ENCODE data around the gene TMUB2. TPM values are rescaled to one million over a fixed set of nuclear protein-coding genes. Genes with fewer than 3 reads are reported as not detected.
A peak's percentile ranks its signal among the peaks of the same experiment; 100 is the strongest.

TMUB2 gene
- total and polyA plus RNA-seq, 10 donors, result 26.8 to 59.0 (median 43.6) TPM

GRCh38 chr17:44220213-44221083 is 33.7 kb downstream of the TMUB2 start:
- TF ChIP-seq CTCF (IDR thresholded peaks at IDR 0.05 in 8 of 11, conservative IDR thresholded peaks at IDR 0.05 in 3 of 11) (no peak), POLR2AphosphoS5 (IDR thresholded peaks at IDR 0.05) (peak; percentile 26 to 69 (median 44))
- 0 to 2% (median 0%) methylated on average over 42 to 108 of the region's 108 CpGs for WGBS, 5 donors
- Histone ChIP-seq H3K4me3 (peak overlapping the region; percentile 75 to 96 (median 87)), H3K27ac (peak overlapping the region; percentile 97 to 100 (median 99)), H3K27me3 (replicated peaks in 1 of 7) (no peaks in the 10 kb centered on the region), H3K4me1 (peaks cover 28 to 60% (median 53%) of the 10 kb centered on the region in 6 donors), H3K9me3 (no peaks in the 10 kb centered on the region), H3K36me3 (peaks cover 0 to 23% (median 13%) of the 10 kb centered on the region in 6 donors)
- peak; percentile 92 for DNase-seq
- intact Hi-C loops (cut with DNase I; ENCODE audit: low total_unique reads), result loop anchor here (10.0 kb wide), 1 partner anchor 54 kb away; no protein-coding TSS in a partner anchor

- Histone ChIP-seq H3K4me3 (peak overlapping the region; percentile 75 to 96 (median 87)), H3K9me3 (no peaks in the 10 kb centered on the region), H3K27me3 (replicated peaks in 1 of 7) (no peaks in the 10 kb centered on the region), H3K36me3 (peaks cover 0 to 15% (median 4%) of the 10 kb centered on the region in 6 donors), H3K27ac (peak overlapping the region; percentile 97 to 100 (median 99)), H3K4me1 (peaks cover 28 to 52% (median 45%) of the 10 kb centered on the region in 6 donors)
- 0 to 1% (median 1%) methylated on average over 53 to 54 of the region's 54 CpGs for WGBS, 5 donors
- intact Hi-C loops (cut with DNase I; ENCODE audit: low total_unique reads), result loop anchor here (10.0 kb wide), 1 partner anchor 54 kb away; no protein-coding TSS in a partner anchor
- no peak for TF ChIP-seq POLR2A (IDR thresholded peaks at IDR 0.05)
- TF ChIP-seq CTCF (IDR thresholded peaks at IDR 0.05 in 8 of 11, conservative IDR thresholded peaks at IDR 0.05 in 3 of 11), result peak in 3 of 11 experiments; percentile 5 to 17 (median 15)
- peak; percentile 61 to 79 (median 76) for TF ChIP-seq POLR2AphosphoS5 (IDR thresholded peaks at IDR 0.05)
- DNase-seq, result peak; percentile 93
Measured at GRCh38 chr17:44221084-44221861, 34.5 kb downstream of the TMUB2 start.

GRCh38 chr17:44221862-44222111 is 35.0 kb downstream of the TMUB2 start:
- WGBS, 5 donors, result 1% methylated on average over 17 of the region's 17 CpGs
- no peak for DNase-seq
- intact Hi-C loops (cut with DNase I; ENCODE audit: low total_unique reads), result loop anchor here (10.0 kb wide), 1 partner anchor 53 kb away; no protein-coding TSS in a partner anchor

More at GRCh38 chr17:44221862-44222111, 35.0 kb downstream of the TMUB2 start:
- no peaks in the 10 kb centered on the region for H3K9me3 ChIP-seq
- peaks cover 0 to 10% (median under 1%) of the 10 kb centered on the region in 6 donors for H3K36me3 ChIP-seq
- TF ChIP-seq POLR2A (IDR thresholded peaks at IDR 0.05) (no peak), CTCF (IDR thresholded peaks at IDR 0.05 in 8 of 11, conservative IDR thresholded peaks at IDR 0.05 in 3 of 11) (no peak), POLR2AphosphoS5 (IDR thresholded peaks at IDR 0.05) (no peak)
- peak overlapping the region; percentile 75 to 96 (median 87) for H3K4me3 ChIP-seq
- peaks cover 23 to 47% (median 40%) of the 10 kb centered on the region in 6 donors for H3K4me1 ChIP-seq
- H3K27me3 ChIP-seq (replicated peaks in 1 of 7), result no peaks in the 10 kb centered on the region
- H3K27ac ChIP-seq, result peak overlapping the region; percentile 97 to 100 (median 99)

Data from spleen (tissue), 11 donors.